ENCODE data around the gene CNTN5. TPM values are rescaled to one million over a fixed set of nuclear protein-coding genes. Genes with fewer than 3 reads are reported as not detected.

CNTN5 gene
- total and polyA plus RNA-seq, 2 donors (not counting 1 experiment from before 2014, with no cell fraction given), result not detected

GRCh38 chr11:99200720-99201119 is 180.0 kb downstream of the CNTN5 start:
- Histone ChIP-seq H4K20me1 (ENCODE audit: control insufficient read depth, insufficient read depth, low read length, poor library complexity, severe bottlenecking) (no peaks in the 10 kb centered on the region), H3K27me3 (replicated peaks in 1 of 4; ENCODE audit: control extremely low read depth in 1 of 4, control insufficient read depth in 3 of 4, insufficient read depth in 4 of 4, low read length in 3 of 4) (no peaks in the 10 kb centered on the region), H3K79me2 (ENCODE audit: control insufficient read depth, insufficient read depth, low read length) (no peaks in the 10 kb centered on the region), H3K4me2 (replicated peaks; ENCODE audit: low read depth, low read length, poor library complexity, severe bottlenecking) (no peak overlapping the region), H3K36me3 (replicated peaks in 1 of 2; ENCODE audit: control extremely low read depth in 1 of 2, control insufficient read depth in 1 of 2, extremely low read depth in 1 of 2, insufficient read depth in 2 of 2, low read length in 1 of 2) (no peaks in the 10 kb centered on the region), H3K9me3 (ENCODE audit: control extremely low read depth in 1 of 3, control insufficient read depth in 2 of 3, insufficient read depth in 1 of 3, low read length in 2 of 3) (no peaks in the 10 kb centered on the region), H3K9ac (ENCODE audit: low read length) (no peak overlapping the region), H3K27ac (ENCODE audit: low read length in 2 of 2) (no peak overlapping the region), H2AFZ (ENCODE audit: insufficient read depth, low read depth, low read length, poor library complexity, severe bottlenecking) (no peak overlapping the region), H3K4me1 (ENCODE audit: control insufficient read depth in 2 of 2, insufficient read depth in 2 of 2, low read length in 2 of 2) (no peaks in the 10 kb centered on the region), H3K4me3 (ENCODE audit: control extremely low read depth in 1 of 5, extremely low read depth in 1 of 5, insufficient read depth in 1 of 5, low read depth in 2 of 5, low read length in 4 of 5) (no peak overlapping the region)
- Mint-ChIP-seq H3K4me1 (no peaks in the 10 kb centered on the region), H3K27ac (no peak overlapping the region), H3K9me3 (ENCODE audit: insufficient read depth) (peaks cover 7% of the 10 kb centered on the region), H3K27me3 (no peaks in the 10 kb centered on the region), H3K4me3 (no peak overlapping the region)
- intact Hi-C loops (cut with micrococcal nuclease), result no loop called here
- no peak for TF ChIP-seq EZH2 (IDR thresholded peaks at IDR 0.05; ENCODE audit: borderline replicate concordance, insufficient read depth, low read depth, low read length, poor library complexity, severe bottlenecking)
- TF ChIP-seq, protein P1, sequence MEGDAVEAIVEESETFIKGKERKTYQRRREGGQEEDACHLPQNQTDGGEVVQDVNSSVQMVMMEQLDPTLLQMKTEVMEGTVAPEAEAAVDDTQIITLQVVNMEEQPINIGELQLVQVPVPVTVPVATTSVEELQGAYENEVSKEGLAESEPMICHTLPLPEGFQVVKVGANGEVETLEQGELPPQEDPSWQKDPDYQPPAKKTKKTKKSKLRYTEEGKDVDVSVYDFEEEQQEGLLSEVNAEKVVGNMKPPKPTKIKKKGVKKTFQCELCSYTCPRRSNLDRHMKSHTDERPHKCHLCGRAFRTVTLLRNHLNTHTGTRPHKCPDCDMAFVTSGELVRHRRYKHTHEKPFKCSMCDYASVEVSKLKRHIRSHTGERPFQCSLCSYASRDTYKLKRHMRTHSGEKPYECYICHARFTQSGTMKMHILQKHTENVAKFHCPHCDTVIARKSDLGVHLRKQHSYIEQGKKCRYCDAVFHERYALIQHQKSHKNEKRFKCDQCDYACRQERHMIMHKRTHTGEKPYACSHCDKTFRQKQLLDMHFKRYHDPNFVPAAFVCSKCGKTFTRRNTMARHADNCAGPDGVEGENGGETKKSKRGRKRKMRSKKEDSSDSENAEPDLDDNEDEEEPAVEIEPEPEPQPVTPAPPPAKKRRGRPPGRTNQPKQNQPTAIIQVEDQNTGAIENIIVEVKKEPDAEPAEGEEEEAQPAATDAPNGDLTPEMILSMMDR (IDR thresholded peaks at IDR 0.05), result no peak
- DNase-seq (no peak), ATAC-seq (ENCODE audit: low read depth) (no peak)
- POLR2A ChIA-PET, result no interaction called here
- WGBS (ENCODE audit: insufficient coverage), result 17% methylated on average over 1 of the region's 3 CpGs
- CTCF ChIA-PET, result no interaction called here

- no CpG with 5 or more reads among the region's 1 CpG for WGBS (ENCODE audit: insufficient coverage)
- H3K27ac ChIP-seq (ENCODE audit: low read length in 2 of 2), result no peak overlapping the region
- no peak overlapping the region for H3K4me3 Mint-ChIP-seq
- no peaks in the 10 kb centered on the region for H3K79me2 ChIP-seq (ENCODE audit: control insufficient read depth, insufficient read depth, low read length)
- TF ChIP-seq, protein P1 (IDR thresholded peaks at IDR 0.05), result no peak
- no peak for TF ChIP-seq EZH2 (IDR thresholded peaks at IDR 0.05; ENCODE audit: borderline replicate concordance, insufficient read depth, low read depth, low read length, poor library complexity, severe bottlenecking)
- no peaks in the 10 kb centered on the region for H3K4me1 Mint-ChIP-seq
- no peaks in the 10 kb centered on the region for H3K4me1 ChIP-seq (ENCODE audit: control insufficient read depth in 2 of 2, insufficient read depth in 2 of 2, low read length in 2 of 2)
- ATAC-seq (ENCODE audit: low read depth), result no peak
- intact Hi-C loops (cut with micrococcal nuclease), result no loop called here
- no peak overlapping the region for H2AFZ ChIP-seq (ENCODE audit: insufficient read depth, low read depth, low read length, poor library complexity, severe bottlenecking)
- ChIA-PET POLR2A (no interaction called here), CTCF (no interaction called here)
- H3K9me3 Mint-ChIP-seq (ENCODE audit: insufficient read depth), result peaks cover 5% of the 10 kb centered on the region
- H3K9me3 ChIP-seq (ENCODE audit: control extremely low read depth in 1 of 3, control insufficient read depth in 2 of 3, insufficient read depth in 1 of 3, low read length in 2 of 3), result no peaks in the 10 kb centered on the region
- no peak overlapping the region for H3K27ac Mint-ChIP-seq
- H3K27me3 Mint-ChIP-seq, result no peaks in the 10 kb centered on the region
- no peak overlapping the region for H3K9ac ChIP-seq (ENCODE audit: low read length)
- H4K20me1 ChIP-seq (ENCODE audit: control insufficient read depth, insufficient read depth, low read length, poor library complexity, severe bottlenecking), result no peaks in the 10 kb centered on the region
- no peak overlapping the region for H3K4me3 ChIP-seq (ENCODE audit: control extremely low read depth in 1 of 5, extremely low read depth in 1 of 5, insufficient read depth in 1 of 5, low read depth in 2 of 5, low read length in 4 of 5)
- DNase-seq, result no peak
- no peaks in the 10 kb centered on the region for H3K27me3 ChIP-seq (replicated peaks in 1 of 4; ENCODE audit: control extremely low read depth in 1 of 4, control insufficient read depth in 3 of 4, insufficient read depth in 4 of 4, low read length in 3 of 4)
- no peaks in the 10 kb centered on the region for H3K36me3 ChIP-seq (replicated peaks in 1 of 2; ENCODE audit: control extremely low read depth in 1 of 2, control insufficient read depth in 1 of 2, extremely low read depth in 1 of 2, insufficient read depth in 2 of 2, low read length in 1 of 2)
- H3K4me2 ChIP-seq (replicated peaks; ENCODE audit: low read depth, low read length, poor library complexity, severe bottlenecking), result no peak overlapping the region
Measured at GRCh38 chr11:99208813-99209212, 188.1 kb downstream of the CNTN5 start.

All from B cell (primary cell).